Endothelial cell of umbilical vein (primary cell): ENCODE data around the gene MFRP. TPM values are rescaled to one million over a fixed set of nuclear protein-coding genes. Genes with fewer than 3 reads are reported as not detected.

Source experiments
- BruUV-seq: library from RNA; stranded (reverse); fragments of 400-500 nt; replicated peaks from 2 replicates; lab custom pipeline; 2021; lab: Mats Ljungman, UMichigan
- CTCF ChIA-PET: fragments of 300-600, 350-600 bp; sonication (Branson Sonifier 250); formaldehyde crosslinking; loops from one replicate; lab custom pipeline; 2021; ENCODE audit warnings: antibody characterized with exemption, inconsistent platforms; lab: Charles Lee
- POLR2A ChIA-PET: fragments of 300-600, 350-600 bp; sonication (Branson Sonifier 250); formaldehyde crosslinking; loops from one replicate; lab custom pipeline; 2021; ENCODE audit warnings: antibody characterized with exemption, inconsistent platforms; lab: Charles Lee
- DNase-seq: peaks from one replicate; pipeline ENCODE4 v3.0.0-alpha.2; 2011; ENCODE audit warnings: low read depth, low spot score
- FAIRE-seq: peaks from 2 replicates; lab custom pipeline; 2011; peaks lifted over from hg19 to GRCh38; lab: Jason Lieb, UNC
- H2AFZ ChIP-seq: 2 replicates; pipeline ENCODE4 v1.6.0; 2012; ENCODE audit warnings: low read depth, low read length, control low read depth, inconsistent platforms
- H3K27ac ChIP-seq: 2 replicates; pipeline ENCODE4 v1.5.1; 2011; ENCODE audit warnings: low read depth, mild to moderate bottlenecking, control low read depth, low read length, moderate library complexity; ENCODE audit not compliant: insufficient read depth
- H3K27me3 ChIP-seq, 2 experiments: 2 replicates each; pipeline versions ENCODE4 v1.6.0 to v1.6.1; 2011; ENCODE audit warnings: low read length in 2 of 2, mixed read lengths in 1 of 2; ENCODE audit not compliant: control insufficient read depth in 2 of 2, insufficient read depth in 2 of 2
- H3K36me3 ChIP-seq, 2 experiments: 2 replicates in 1 of 2; 3 replicates in 1 of 2; pipeline ENCODE4 v1.5.1; 2011; ENCODE audit warnings: low read length in 2 of 2, mild to moderate bottlenecking in 1 of 2, moderate library complexity in 1 of 2; ENCODE audit not compliant: control insufficient read depth in 2 of 2, insufficient read depth in 2 of 2; ENCODE audit errors: extremely low read depth in 1 of 2
- H3K4me1 ChIP-seq: 3 replicates; pipeline ENCODE4 v1.5.1; 2011; ENCODE audit warnings: mild to moderate bottlenecking, low read length; ENCODE audit not compliant: control insufficient read depth, insufficient read depth; ENCODE audit errors: extremely low read depth
- H3K4me2 ChIP-seq: 2 replicates; pipeline ENCODE4 v1.6.1; 2011; ENCODE audit warnings: low read length, control low read depth, mixed read lengths; ENCODE audit not compliant: insufficient read depth
- H3K4me3 ChIP-seq, 3 experiments: fragments of 200-600 bp in 1 of 3; sonication (generic), shearing (Covaris generic) in 1 of 3; replicated peaks in 1 of 3; 2 replicates each; pipeline ENCODE4 v1.5.1; 2011 to 2016; ENCODE audit warnings: control low read depth in 3 of 3, low read length in 3 of 3, mild to moderate bottlenecking in 2 of 3, inconsistent platforms in 1 of 3, low read depth in 1 of 3, moderate library complexity in 1 of 3; ENCODE audit not compliant: insufficient read depth in 1 of 3
- H3K79me2 ChIP-seq: 2 replicates; pipeline ENCODE4 v1.6.0; 2012; ENCODE audit warnings: low read length, inconsistent platforms; ENCODE audit not compliant: control insufficient read depth, insufficient read depth
- H3K9ac ChIP-seq: replicated peaks from 2 replicates; pipeline ENCODE3; 2011; ENCODE audit warnings: low read length, control low read depth; ENCODE audit not compliant: insufficient read depth; ENCODE audit errors: extremely low read depth
- H3K9me1 ChIP-seq: replicated peaks from 3 replicates; pipeline ENCODE4 v1.6.0; 2011; ENCODE audit warnings: mild to moderate bottlenecking, low read length; ENCODE audit not compliant: control insufficient read depth, insufficient read depth; ENCODE audit errors: extremely low read depth
- H3K9me3 ChIP-seq: replicated peaks from 2 replicates; pipeline ENCODE4 v1.5.1; 2012; ENCODE audit warnings: low read length, inconsistent platforms; ENCODE audit not compliant: control insufficient read depth, insufficient read depth
- H4K20me1 ChIP-seq: replicated peaks from 2 replicates; pipeline ENCODE3; 2011; ENCODE audit warnings: mild to moderate bottlenecking, low read length; ENCODE audit not compliant: control insufficient read depth, insufficient read depth; ENCODE audit errors: extremely low read depth
- EZH2 ChIP-seq: IDR thresholded peaks from 2 replicates; pipeline ENCODE4 v1.6.1; 2012; ENCODE audit warnings: borderline replicate concordance, low read depth, mild to moderate bottlenecking, moderate library complexity, low read length, inconsistent platforms; ENCODE audit not compliant: severe bottlenecking
- FOS ChIP-seq: IDR thresholded peaks from 2 replicates; pipeline ENCODE4 v1.6.1; 2011; ENCODE audit warnings: mild to moderate bottlenecking, low read length, moderate library complexity, borderline replicate concordance; ENCODE audit not compliant: insufficient read depth
- GATA2 ChIP-seq: IDR thresholded peaks from 2 replicates; pipeline ENCODE4 v1.7.0; 2011; ENCODE audit warnings: low read depth, mild to moderate bottlenecking, moderate library complexity, mixed read lengths, low read length; ENCODE audit not compliant: insufficient read length, insufficient read depth
- JUN ChIP-seq: IDR thresholded peaks from 2 replicates; pipeline ENCODE4 v1.6.1; 2011; ENCODE audit warnings: borderline replicate concordance, low read depth; ENCODE audit not compliant: insufficient read length, insufficient read depth
- MYC ChIP-seq: IDR thresholded peaks from one replicate; pipeline ENCODE4 v1.6.1; 2011; ENCODE audit warnings: mild to moderate bottlenecking, low read depth, low read length
- POLR2A ChIP-seq: IDR thresholded peaks from 2 replicates; pipeline ENCODE4 v1.6.1; 2012; ENCODE audit warnings: low read depth, mild to moderate bottlenecking, control low read depth, low read length
- POLR2AphosphoS5 ChIP-seq: IDR thresholded peaks from 2 replicates; pipeline ENCODE4 v1.6.1; 2012; ENCODE audit warnings: low read depth, mild to moderate bottlenecking, control low read depth, low read length, moderate library complexity; ENCODE audit not compliant: insufficient read depth
- dilution Hi-C: fragments of 300-500 bp; cut with MboI; formaldehyde crosslinking; loops from one replicate; pipeline ENCODE4 v1.15.0; 2019; ENCODE audit warnings: low sequenced_read_pairs; ENCODE audit not compliant: extremely low pct_ligation_motif_present
- intact Hi-C: fragments of 100-400 bp; cut with micrococcal nuclease; formaldehyde crosslinking; loops from one replicate; pipeline ENCODE4 v1.10.0; 2022
- polyA plus RNA-seq, 4 experiments: library from polyadenylated mRNA; depleted of rRNA in 3 of 4; stranded (reverse) in 3 of 4; unstranded in 1 of 4; fragments of >200 nt; gene quantifications; 2 replicates each; pipeline versions ENCODE4 v1.2.1 to v1.2.3, GENCODE V29; 2011 to 2012; ENCODE audit warnings: missing spikeins in 1 of 4
- total RNA-seq: library from RNA; stranded (reverse); gene quantifications from 2 replicates; pipeline ENCODE4 v1.2.3, GENCODE V29; 2021
- TF ChIP-seq, protein P1 (sequence below), 2 donors: IDR thresholded peaks; 1 replicate in 1 of 2; 2 replicates in 1 of 2; pipeline ENCODE4 v1.5.1; 2011; ENCODE audit warnings: low read length in 2 of 2, mild to moderate bottlenecking in 2 of 2, moderate library complexity in 2 of 2, control low read depth in 1 of 2, inconsistent platforms in 1 of 2, low read depth in 1 of 2; ENCODE audit not compliant: insufficient read depth in 1 of 2; ENCODE audit errors: extremely low read depth in 1 of 2
- TF ChIP-seq, protein P2 (sequence below): IDR thresholded peaks from 2 replicates; pipeline ENCODE4 v1.6.1; 2011; ENCODE audit not compliant: insufficient read depth, insufficient read length

The MFRP gene
- total and polyA plus RNA-seq, 2 donors (not counting 3 experiments of a cell fraction or from before 2014, with no cell fraction given) = 0.08 TPM; not detected in 1

DNA sequence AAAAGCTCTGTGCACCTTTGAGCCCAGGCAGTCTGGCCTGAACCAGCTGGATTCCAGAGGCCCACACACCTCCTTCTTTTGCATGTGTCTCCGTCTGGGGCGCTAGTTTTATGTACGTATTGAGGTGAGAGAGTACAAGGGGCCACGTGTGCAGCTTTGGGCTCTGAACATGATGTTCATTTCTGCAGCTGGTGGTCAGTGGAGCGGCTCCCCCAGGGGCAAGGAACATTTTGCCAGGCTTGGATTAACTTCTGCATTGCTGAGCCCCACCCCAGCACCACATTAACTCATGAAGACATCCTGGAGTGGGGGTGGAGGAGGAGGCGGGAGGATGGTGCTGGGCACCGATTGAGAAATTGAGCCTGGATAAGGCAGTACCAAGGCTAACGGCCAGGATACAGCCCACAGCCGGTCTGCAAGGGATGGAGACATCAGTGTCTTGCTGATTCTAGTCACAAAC, 21.2 kb upstream of the MFRP start:
- Histone ChIP-seq H2AFZ (no peak overlapping the region), H3K27me3 (peaks cover 9 to 17% of the 10 kb centered on the region in 2 experiments), H3K4me3 (no peak overlapping the region), H3K4me1 (no peaks in the 10 kb centered on the region), H3K79me2 (no peaks in the 10 kb centered on the region), H3K27ac (no peak overlapping the region), H3K36me3 (no peaks in the 10 kb centered on the region), H3K9me3 (no peaks in the 10 kb centered on the region), H3K9me1 (no peaks in the 10 kb centered on the region), H4K20me1 (no peaks in the 10 kb centered on the region), H3K4me2 (no peak overlapping the region), H3K9ac (no peak overlapping the region)
- dilution Hi-C loops (no loop called here), intact Hi-C loops (no loop called here)
- no TSS peak for BruUV-seq
- DNase-seq = no peak
- FAIRE-seq = no peak
- POLR2A ChIA-PET = no interaction called here
- CTCF ChIA-PET = interaction anchor here (1.2 to 11.7 kb wide), 5 partner anchors 9 to 107 kb away, joined by 3 to 134 read pairs (median 11); partner anchors contain the start of genes C1QTNF5 and USP2
- TF ChIP-seq POLR2A (no peak), JUN (no peak), FOS (no peak), MYC (no peak), EZH2 (no peak), GATA2 (no peak), POLR2AphosphoS5 (no peak)
- TF ChIP-seq, protein P1, sequence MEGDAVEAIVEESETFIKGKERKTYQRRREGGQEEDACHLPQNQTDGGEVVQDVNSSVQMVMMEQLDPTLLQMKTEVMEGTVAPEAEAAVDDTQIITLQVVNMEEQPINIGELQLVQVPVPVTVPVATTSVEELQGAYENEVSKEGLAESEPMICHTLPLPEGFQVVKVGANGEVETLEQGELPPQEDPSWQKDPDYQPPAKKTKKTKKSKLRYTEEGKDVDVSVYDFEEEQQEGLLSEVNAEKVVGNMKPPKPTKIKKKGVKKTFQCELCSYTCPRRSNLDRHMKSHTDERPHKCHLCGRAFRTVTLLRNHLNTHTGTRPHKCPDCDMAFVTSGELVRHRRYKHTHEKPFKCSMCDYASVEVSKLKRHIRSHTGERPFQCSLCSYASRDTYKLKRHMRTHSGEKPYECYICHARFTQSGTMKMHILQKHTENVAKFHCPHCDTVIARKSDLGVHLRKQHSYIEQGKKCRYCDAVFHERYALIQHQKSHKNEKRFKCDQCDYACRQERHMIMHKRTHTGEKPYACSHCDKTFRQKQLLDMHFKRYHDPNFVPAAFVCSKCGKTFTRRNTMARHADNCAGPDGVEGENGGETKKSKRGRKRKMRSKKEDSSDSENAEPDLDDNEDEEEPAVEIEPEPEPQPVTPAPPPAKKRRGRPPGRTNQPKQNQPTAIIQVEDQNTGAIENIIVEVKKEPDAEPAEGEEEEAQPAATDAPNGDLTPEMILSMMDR (IDR thresholded peaks at IDR 0.05; ENCODE audit: extremely low read depth in 1 of 2, insufficient read depth in 1 of 2, low read depth in 1 of 2, low read length in 2 of 2) = no peak
- TF ChIP-seq, protein P2, sequence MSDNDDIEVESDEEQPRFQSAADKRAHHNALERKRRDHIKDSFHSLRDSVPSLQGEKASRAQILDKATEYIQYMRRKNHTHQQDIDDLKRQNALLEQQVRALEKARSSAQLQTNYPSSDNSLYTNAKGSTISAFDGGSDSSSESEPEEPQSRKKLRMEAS = no peak
